ENCODE measurements around the gene GOLGA6L7.
"Not testable (repeated sequence)": the region's sequence is repeated elsewhere in the genome, so short reads cannot be mapped to it uniquely, and the experiment has no call there.

Gene GOLGA6L7

GRCh38 chr15:28848521-28848920 lies at the start of gene GOLGA6L7:
GOLGA6L7 (minus strand) TSS chr15:28848644; CDS start chr15:28848549, 95 bp downstream.
- peak; percentile 3 for DNase-seq (ENCODE audit: low read depth)

- no peak for DNase-seq (ENCODE audit: low read depth)
Measured at GRCh38 chr15:28897861-28898585, 49.6 kb upstream of the GOLGA6L7 start.

- DNase-seq (ENCODE audit: low read depth), result peak; percentile 90
Measured at GRCh38 chr15:28896951-28897350, 48.5 kb upstream of the GOLGA6L7 start.

GRCh38 chr15:28895566-28895965 lies 47.1 kb upstream of the GOLGA6L7 start:
- DNase-seq (ENCODE audit: low read depth), result no peak

- no peak for DNase-seq (ENCODE audit: low read depth)
Measured at GRCh38 chr15:28895146-28895545, 46.7 kb upstream of the GOLGA6L7 start.

GRCh38 chr15:28894631-28895030 lies 46.2 kb upstream of the GOLGA6L7 start:
- DNase-seq (ENCODE audit: low read depth), result no peak

GRCh38 chr15:28892789-28893610 lies 44.6 kb upstream of the GOLGA6L7 start:
- DNase-seq (ENCODE audit: low read depth), result peak; percentile 52

GRCh38 chr15:28891588-28891987 lies 43.1 kb upstream of the GOLGA6L7 start:
- peak; percentile 36 for DNase-seq (ENCODE audit: low read depth)

GRCh38 chr15:28890711-28891495 lies 42.5 kb upstream of the GOLGA6L7 start:
- no peak for DNase-seq (ENCODE audit: low read depth)

GRCh38 chr15:28890291-28890690 lies 41.8 kb upstream of the GOLGA6L7 start:
- not testable (repeated sequence) for DNase-seq (ENCODE audit: low read depth)

- not testable (repeated sequence) for DNase-seq (ENCODE audit: low read depth)
Measured at GRCh38 chr15:28889871-28890270, 41.4 kb upstream of the GOLGA6L7 start.

- no peak for DNase-seq (ENCODE audit: low read depth)
Measured at GRCh38 chr15:28889346-28889745, 40.9 kb upstream of the GOLGA6L7 start.

GRCh38 chr15:28888900-28889299 lies 40.5 kb upstream of the GOLGA6L7 start:
- DNase-seq (ENCODE audit: low read depth), result no peak

- no peak for DNase-seq (ENCODE audit: low read depth)
Measured at GRCh38 chr15:28888302-28888894, 40.0 kb upstream of the GOLGA6L7 start.

GRCh38 chr15:28887339-28888174 lies 39.1 kb upstream of the GOLGA6L7 start:
- no peak for DNase-seq (ENCODE audit: low read depth)

GRCh38 chr15:28886431-28887338 lies 38.2 kb upstream of the GOLGA6L7 start:
- DNase-seq (ENCODE audit: low read depth), result peak; percentile 26

GRCh38 chr15:28885630-28886430 lies 37.4 kb upstream of the GOLGA6L7 start, which contains the start of gene APBA2:
APBA2 (plus strand) TSS chr15:28885974; CDS start chr15:29053885, 167,911 bp downstream.
- DNase-seq (ENCODE audit: low read depth), result peak; percentile 55

- peak; percentile 10 for DNase-seq (ENCODE audit: low read depth)
Measured at GRCh38 chr15:28885128-28885629, 36.7 kb upstream of the GOLGA6L7 start.

All from ELR (cell line).